GM21737 (cell line): Measurements from ENCODE around the gene CAMK2A.

Source experiments
- ATAC-seq: cut with Tn5 transposase; IDR thresholded peaks from one replicate; pipeline ENCODE4 v1.9.1; 2021; ENCODE audit warnings: mild to moderate bottlenecking, moderate library complexity; ENCODE audit not compliant: unreplicated experiment

The CAMK2A gene

DNA sequence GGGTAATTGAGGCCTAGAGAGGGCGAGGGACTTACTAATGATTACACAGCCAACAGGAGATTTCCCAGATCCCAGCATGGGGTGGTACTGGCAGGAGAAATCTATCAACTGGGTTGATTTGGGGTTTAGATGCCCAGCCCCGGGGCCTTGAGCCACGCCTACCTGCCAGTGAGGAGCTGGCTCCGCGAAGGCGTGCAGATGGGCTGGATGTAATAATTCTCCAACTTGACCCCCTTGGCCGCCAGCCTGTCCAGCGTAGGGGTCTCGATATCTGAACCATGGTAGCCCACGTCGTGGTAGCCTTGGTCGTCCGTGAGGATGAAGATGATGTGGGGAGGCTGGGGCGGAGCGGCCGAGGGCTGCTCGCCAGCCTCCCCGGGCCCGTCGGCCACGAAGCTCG lies 12.3 kb upstream of the CAMK2A start:
- no peak for ATAC-seq

DNA sequence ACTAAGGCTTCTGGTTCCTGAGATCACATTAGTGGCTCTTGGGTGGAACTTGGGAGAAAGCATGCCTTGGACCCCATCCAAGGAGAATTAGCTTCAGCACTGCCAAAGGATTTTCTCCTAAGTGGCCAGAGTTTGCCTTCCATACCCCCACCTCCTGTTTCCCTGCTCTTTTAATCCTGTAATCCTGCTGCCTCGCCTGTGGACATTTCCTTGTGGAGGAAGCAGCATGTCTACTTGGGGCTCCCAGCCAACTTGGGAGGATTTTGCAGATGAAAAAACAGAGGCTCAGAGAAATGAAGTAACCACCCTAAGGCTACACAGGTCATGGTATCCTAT lies 11.6 kb upstream of the CAMK2A start:
- ATAC-seq, result no peak

DNA sequence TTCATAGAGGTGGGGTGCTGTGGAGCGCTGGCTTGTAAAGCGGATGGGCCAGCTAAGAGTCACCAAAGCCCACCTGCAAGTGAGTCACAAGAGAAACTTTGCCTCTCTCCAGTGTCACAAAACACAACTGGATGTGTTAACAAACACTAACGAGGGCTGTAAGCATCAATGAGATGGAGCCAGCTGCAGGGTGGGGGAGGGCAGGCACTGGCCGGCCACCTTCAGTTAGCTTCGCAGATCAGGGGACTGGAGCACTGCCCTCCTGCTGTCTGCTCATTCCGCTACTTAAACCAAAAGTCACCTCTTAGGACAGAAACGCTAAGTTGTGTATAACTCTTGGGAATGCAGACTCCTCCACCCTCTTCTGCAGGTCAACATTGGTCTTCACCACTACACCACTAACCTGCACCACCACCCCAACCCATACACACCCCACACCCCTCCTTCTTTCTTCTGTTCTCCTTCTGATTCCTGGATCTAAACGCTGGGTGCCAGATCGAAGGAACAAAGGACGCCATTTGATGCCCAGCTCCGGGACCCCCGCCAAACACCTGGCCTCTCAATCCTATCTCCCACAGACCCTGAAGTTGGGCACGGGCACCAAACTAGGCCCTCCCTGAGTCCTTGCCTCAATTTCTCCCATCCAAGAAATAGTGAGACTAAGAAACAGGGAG lies 11.1 kb upstream of the CAMK2A start:
- no peak for ATAC-seq

DNA sequence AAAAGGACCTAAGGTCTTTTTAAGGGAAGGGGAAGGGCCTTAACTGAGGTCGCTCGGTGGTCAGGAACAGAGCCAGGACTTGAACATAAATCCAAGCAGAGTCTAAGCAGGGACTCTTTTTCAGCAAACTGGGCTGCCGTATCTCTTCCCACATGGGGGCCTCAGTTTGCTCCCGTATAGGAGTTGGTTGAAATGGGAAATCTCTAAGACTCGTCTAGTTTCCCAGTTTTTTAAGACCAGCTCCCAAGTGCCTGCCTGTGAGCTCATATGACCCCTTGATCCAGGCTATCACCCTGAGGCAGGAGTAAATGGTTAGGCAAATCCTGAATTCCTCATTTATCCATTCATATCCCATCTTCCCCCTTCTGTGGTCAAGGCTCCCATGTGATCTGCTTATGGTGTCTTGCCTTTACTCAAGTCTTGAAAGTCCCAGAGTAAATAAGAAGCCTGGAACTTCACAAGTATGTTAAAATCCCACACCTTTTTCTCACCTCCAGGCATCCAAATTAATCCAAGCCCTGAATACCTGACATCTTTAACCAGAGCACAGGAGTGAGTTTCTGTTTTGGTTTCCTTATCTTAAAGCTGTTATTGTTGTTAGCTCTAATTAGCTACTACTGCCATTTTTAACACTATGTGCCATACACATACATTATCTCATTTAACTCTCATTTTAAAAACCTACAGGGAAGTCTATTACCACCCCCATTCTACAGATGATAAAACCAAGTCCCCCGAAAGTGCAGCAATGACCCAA lies 10.2 kb upstream of the CAMK2A start:
- ATAC-seq, result no peak

DNA sequence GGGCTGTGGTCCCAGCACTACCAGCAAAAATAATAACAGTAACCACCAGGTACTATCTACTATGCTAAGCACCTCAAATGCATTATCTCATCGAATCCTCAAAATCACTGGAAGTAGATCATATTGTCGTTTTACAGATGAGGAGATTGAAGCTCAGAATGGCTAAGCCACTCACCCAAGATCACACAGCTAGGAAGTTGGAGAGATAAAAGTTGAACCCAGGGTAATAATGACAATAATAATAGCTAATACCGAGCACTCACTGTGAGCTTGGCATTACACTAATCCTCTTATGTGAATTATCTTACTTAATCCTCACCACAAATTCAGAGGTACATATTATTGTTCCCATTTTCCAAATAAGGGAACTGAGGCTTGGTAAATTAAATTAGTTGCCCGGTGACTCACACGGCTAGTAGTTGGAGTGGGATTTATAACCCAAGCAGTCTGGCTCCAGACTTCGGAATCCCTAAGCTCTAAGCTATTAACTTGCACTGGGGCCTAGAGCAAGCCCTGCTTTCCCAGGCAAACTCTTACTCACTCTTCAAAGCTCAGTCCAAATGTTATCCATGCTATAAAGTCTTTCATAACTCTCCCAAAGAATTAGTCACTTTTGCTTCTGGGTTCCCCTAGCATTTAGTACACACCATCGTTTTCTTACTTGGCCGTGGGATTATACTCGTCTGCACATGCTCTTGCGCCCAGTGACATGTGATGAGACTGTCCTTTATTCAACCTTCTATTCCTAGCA lies 9.3 kb upstream of the CAMK2A start:
- no peak for ATAC-seq

DNA sequence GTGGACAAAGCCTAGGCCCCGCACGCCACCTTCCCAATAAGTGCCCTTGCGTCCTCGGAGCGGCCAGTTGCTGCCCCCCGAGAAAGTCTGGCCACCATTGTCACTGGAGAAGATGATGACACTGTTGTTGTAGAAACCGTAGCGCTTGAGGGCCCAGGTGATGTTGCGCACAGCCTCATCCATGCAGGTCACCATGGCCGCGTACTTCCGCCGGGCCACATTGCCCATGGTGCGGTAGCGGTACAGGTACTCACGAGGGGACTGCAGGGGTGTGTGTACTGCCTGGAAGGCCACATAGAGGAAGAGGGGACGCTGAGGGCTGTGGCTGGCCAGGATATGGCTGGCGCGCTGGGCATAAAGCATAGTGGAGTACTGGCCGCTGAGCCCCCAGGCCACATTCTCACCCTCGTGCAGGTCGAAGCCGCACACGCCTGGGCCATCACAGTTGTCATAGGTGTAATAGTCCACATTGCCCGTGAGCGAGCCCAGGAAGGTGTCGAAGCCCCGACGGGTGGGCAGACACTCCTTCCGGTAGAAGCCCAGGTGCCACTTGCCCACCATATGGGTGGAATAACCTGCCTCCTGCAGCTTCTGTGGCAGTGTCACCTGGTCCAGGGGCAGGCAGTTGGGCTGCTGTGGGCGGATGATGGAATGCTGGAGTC lies 8.5 kb upstream of the CAMK2A start:
- ATAC-seq, result no peak

DNA sequence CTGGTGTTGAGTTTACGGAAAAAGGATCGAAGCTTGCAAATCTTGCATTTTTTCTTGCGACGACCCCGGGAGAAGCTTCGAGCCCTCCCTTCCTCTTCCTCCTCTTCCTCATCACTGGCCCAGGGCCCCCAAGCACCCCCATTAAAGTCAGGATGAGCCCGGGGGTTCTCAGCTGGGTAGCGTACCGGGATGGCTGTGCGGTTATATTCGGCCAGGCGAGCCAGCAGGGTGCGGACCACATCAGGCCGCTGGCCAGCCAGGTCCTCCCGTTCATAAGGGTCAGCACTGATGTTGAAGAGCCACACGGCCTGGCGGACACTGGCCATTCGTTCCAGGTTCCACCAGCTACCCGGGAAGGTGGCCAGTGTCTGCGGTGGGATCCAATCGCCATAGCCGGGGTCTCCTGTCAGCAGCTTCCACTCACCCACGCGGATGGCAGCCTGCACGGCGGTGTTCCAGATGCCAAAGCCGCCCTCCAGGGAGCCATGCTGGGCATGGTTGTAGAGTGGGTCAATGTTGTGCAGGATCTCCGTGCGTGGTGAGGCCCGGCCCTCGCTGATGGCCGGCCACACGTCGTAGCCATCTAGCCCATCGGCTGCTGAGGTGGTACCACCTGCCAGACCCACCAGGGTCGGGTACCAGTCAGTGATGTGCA lies 7.8 kb upstream of the CAMK2A start:
- ATAC-seq, result no peak

DNA sequence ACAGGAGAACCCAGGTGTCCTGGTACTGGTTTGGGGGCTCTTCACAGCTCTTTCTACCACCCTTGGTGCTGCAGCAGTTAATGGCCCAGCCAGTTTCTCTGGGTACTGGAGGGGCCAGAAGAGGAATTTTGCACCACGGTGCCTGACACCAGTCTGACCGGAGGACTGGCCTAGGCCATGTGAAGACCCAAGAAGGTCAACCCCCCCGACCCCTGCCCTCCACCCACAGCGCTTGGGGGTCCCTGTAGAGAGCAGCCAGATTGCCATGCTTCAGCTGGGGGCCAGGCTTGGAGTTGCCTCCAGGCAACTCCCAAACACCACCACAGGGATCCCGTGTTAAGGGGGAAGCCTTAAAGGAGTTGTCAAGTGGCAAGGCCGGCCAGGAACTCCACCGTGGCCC lies 6.9 kb upstream of the CAMK2A start:
- ATAC-seq, result no peak

DNA sequence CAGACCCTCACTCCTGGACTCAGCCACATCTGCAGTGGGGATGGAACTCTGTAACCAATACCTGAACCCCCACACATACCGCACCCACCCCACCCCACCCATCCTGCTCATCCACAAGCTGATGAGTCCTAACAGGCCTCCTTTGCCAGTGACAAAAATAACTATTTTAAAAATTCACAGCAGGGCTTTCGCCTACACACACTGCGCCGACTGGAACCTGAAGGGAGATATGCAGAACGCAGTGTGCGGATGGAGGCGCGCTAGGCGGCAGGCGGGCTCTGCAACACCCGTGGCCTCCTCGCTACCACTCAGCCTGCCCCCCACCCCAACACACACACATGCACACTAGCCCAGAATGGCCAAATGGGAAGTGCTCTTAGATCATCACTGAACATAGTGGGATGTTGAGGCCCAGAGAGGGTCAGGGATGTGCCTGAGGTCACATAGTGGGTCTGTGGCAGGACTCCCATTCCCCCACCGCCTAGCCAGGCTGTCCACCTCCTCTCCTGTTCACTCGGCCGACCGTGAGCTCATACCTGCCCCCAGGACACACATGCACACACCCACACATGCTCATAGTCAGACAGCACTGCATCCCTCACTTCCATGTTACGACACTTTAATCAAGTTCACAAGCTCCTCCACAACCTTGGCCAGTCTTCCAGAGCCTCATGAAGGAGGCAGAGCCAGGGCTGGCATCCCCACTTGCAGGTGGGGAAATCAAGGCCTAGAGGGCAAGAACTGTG lies 6.3 kb upstream of the CAMK2A start:
- ATAC-seq, result no peak

DNA sequence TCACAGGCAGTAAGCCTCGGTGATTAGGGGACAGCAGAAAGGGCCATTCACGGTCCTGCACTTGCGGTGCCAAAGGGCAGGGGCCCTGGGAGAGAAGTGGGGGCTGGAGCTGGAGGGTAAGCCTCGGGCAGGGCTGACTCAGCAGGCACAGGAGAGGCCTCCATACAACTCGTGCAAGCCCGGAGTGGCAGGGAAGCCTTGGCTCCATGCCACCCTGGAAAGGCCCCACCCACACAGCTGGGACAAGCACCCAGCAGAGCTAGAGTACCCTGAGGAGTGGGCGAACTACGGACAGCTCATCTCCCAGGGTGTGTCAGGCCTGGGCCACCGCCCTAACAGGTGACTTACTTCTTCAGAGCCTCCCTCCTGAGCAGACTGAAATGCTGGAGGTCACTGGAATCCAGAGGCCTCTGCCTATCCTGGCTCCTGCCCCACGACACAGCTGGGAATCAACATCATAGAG lies 5.6 kb upstream of the CAMK2A start:
- no peak for ATAC-seq

DNA sequence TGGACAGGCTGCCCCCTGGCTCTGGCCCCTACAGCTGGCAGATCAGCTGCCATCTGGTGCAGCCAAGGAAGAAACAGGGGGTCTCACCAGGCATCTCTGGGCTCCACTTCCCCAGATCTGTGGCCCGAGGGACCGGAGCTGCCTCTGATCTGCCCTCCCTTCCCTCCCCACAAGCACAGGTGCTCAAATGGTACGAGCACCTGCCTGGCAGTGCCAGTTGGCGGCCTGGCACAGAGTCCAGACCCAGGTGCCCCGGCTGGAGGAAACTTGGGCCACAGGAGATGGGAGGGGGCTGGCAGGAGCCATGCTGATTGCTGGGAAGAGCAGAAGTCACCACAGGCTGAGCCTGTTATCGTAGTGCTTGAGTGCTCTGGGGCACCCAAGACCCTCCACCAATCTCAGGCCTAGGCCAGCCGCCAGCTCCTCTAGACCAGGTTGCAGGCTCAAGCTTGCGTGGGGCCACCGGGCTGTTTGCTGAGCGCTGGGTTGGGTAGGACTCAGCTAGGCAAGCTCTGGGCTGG lies 5.0 kb upstream of the CAMK2A start:
- ATAC-seq, result no peak

DNA sequence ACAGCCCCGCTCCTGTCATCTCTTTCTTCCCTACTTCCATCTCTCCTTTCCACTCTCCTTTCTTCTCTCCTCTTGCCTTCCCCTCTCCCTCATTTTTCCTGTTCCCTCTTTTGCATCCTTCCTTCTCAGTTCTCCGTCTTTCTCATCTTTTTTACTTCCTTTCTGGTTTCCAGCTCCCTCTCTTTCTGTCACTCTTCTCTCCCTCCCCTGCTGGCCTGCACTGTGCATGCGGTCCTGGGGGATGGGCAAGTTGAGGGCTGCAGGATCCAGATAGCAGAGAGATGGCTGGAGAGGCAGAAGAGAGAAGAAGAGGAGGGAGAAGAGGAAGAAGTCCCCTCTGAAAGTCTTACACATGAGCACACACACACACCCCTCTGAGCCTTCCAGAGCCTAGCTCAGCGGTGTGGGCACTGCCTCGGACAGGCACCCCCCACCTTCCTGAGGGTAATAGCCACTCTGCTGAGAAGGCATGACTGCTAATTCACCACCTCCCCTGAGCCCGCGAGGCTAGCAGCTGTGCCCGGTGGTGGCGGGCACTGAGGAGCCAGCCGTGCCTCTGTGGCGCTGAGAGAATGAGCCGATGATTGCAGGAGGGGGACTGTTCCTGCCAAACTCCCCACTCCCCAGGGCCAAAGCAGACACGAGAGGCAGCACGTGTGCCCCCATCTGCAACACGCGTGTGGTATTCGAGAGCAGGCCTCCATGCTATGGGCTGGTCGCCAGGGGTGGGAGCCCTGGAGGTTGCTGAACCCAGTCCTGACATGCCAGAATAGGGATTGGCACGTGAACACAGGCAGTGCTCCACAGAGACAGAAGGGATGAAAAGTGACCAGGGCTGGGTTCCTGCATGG lies 3.7 kb upstream of the CAMK2A start:
- no peak for ATAC-seq

DNA sequence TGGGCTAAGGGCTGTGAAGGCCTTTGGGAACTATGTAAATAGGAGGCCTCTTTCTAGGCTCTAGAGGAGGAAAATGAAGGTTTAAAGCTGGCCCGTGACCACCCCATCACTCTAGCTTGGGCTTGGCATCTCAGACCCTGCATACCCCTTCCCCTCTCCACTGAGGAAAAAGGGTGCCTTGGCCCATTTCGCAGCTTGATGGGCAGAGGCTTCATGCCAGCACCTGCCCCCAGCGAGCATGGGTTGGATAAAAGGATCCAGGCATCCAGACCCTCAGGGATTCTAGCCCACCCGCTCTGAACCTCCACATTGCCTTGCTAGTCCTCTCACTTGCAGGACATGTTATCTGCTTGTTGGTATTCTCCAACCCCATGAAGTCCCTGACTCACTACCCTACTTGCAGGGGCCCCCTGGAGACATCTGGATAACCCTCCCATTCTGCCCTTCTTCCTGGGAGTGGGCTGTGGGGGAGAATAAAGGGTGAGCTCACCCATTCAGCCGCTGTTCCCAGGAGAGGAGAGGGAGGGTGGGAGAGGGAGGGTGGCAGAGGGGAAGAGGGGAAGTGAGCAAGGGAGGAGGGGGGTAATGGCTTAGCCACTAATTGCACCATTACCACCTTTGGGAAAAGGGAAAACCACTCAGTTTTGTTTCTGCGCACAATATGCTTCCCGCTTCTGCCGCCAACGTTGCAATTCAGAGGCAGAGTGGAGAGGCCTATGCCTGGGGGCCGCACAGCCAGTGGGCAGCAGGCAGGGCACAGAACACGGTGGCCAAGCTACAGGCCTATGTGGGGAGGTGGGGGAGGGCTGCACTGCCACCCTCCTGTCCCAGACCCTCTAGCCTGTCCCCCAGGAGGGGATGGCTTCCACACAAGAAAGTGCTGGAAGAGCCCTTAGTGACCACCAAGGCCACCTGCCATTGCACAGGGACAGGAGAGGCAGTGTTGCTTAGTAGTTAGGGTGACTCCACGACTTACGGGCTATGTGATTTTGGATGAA lies 2.1 kb upstream of the CAMK2A start:
- no peak for ATAC-seq

DNA sequence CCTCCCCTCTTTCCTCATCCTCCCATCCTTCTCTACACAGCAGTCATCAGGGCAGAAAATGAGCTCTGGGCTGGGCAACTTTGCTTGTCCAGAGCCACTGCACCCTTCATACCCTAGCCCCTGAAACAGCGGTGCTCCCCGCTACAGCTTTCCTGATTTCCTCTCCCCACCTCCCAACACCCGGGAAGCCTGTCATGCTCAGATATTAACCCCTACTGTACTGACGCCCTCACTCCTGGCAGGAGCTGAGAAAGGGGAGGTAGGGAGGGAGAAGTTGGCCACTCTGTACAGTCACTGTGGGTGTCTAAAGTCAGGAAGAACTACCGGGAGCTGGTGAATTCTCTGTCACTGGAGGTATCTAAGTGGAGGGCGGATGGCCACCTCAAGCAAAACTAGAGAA lies 782 bp downstream of the CAMK2A start:
- ATAC-seq, result no peak

DNA sequence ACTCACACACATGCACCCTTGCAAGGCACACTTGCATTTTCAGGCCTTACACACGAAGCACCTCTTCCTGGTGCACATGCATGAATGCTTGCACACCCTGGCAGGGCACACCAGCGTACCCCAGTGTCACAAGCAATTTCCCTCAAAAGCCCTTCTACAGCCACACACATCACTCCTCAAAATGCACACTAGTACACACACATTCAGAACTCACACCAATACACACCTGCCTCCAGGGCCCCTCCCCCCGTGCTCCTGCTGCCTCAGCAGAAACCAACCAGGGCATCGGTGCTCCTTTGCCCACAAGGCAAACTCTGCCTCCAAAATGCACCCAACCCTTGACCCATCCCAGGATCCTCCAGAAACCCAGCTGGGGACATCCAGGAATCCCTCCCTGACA lies 1.2 kb downstream of the CAMK2A start:
- ATAC-seq, result no peak

DNA sequence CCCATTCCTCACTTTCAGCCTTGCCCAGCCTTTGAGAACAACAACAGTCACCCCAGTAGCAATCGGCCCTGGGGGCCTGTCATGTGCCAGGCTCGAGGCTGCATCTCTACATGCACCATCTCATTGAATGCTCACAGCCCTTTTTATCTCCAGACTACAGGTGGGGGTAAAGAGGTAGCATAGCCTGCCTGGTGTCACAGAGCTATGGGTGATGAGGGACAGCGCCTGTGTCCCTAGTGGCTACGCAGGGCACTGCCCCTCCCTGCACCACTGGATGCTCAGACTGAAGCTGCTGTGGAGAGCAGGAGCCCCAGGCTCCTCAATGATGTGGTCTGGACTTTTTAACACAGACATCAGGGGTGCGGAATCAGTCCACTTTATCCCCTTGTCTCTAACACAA lies 2.8 kb downstream of the CAMK2A start:
- ATAC-seq, result no peak

DNA sequence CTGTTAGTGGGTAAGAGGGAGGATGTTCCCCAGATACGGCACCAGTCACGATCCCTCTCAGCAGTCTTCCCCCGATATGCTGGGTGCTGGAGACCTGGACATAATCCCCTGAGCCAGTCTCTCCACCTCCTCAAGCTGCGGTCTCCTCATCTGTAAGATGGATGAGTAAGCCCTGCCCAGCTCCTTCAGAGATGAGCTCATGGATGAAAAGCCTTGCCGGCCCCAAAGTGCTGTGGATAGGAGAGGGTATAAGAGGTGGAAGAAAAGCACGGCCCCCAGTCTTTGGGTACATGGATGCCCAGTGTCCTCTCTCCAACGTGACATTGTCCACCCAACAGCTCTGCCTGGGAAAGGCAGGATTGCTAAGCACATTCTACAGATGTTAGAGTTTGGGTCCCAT lies 4.5 kb downstream of the CAMK2A start:
- no peak for ATAC-seq

DNA sequence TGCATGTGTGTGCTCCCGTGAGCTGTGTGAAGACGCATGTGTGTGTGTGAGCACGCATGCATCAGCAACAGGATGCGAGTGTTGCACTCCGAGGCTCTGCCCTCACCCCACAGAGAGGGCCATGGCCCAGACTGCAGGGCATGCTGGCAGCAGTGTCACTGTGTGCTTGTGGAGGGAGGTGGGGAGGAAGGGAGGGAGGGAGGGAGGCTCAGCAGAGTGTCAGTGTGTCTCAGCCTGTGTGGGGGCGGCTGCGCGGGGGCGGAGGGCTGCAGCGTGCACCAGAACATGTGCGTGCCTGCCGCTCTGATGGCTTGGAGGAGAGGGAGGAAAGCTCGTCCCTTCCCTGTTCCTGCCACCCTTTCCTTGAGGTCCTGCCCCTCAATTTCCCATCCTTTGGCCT lies 5.3 kb downstream of the CAMK2A start:
- no peak for ATAC-seq
